Stromal cell of bone marrow (primary cell): ENCODE data around the gene WWOX.
A peak's percentile ranks its signal among the peaks of the same experiment; 100 is the strongest.

ENCODE experiments used
- DNase-seq: peaks from one replicate; pipeline ENCODE4 v3.0.0-alpha.2; 2012; ENCODE audit warnings: low read depth

Gene WWOX

DNA sequence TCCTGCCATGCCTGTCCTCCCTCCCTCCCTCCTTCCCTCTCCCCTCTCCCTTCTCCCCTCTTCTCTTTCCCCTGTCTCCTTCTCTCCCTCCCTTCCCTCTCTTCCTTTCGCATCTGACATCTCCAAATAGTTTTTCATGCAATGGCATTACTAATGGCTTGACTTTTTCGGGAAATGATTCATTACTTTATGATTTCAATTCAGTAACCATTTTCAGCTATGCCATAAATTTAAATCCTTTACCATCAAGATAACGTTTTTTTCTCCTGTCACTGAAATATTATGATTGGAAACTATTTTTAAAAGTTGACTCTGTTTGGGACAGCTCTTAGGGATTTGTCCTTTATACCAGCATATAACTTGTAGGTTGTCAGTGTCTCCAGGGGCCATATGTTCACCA is 201.0 kb downstream of the WWOX start:
- no peak for DNase-seq

- peak; percentile 32 for DNase-seq
Measured at GRCh38 chr16:78303946-78304345, 204.5 kb downstream of the WWOX start.

- peak; percentile 41 for DNase-seq
Measured at GRCh38 chr16:78306361-78306760, 206.9 kb downstream of the WWOX start.

GRCh38 chr16:78307824-78308528 is 208.5 kb downstream of the WWOX start:
- no peak for DNase-seq

DNA sequence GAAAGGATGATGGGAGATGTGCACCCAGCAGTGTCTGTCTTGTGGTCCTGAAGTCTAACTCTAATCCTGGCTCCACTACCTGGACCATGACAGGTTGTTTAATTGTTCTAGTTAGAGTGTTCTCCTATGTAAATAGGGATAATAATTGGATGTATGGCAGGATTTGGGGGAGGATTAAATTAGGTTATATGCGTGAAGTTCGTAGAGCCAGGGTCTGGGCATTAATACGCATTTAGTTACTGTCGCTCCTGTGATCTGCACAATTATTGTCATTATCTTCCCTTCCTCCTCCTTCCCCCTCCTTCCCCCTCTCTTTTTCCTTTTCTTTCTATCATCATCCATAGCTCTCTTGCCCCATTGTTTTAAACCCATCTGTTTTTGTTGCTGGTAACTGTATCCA is 210.3 kb downstream of the WWOX start:
- no peak for DNase-seq

GRCh38 chr16:78310196-78310595 is 210.7 kb downstream of the WWOX start:
- DNase-seq, result no peak

- no peak for DNase-seq
Measured at GRCh38 chr16:78310990-78311561, 211.6 kb downstream of the WWOX start.

- no peak for DNase-seq
Measured at GRCh38 chr16:78311831-78312230, 212.4 kb downstream of the WWOX start.

- DNase-seq, result no peak
Measured at GRCh38 chr16:78317564-78318240, 218.2 kb downstream of the WWOX start.

DNA sequence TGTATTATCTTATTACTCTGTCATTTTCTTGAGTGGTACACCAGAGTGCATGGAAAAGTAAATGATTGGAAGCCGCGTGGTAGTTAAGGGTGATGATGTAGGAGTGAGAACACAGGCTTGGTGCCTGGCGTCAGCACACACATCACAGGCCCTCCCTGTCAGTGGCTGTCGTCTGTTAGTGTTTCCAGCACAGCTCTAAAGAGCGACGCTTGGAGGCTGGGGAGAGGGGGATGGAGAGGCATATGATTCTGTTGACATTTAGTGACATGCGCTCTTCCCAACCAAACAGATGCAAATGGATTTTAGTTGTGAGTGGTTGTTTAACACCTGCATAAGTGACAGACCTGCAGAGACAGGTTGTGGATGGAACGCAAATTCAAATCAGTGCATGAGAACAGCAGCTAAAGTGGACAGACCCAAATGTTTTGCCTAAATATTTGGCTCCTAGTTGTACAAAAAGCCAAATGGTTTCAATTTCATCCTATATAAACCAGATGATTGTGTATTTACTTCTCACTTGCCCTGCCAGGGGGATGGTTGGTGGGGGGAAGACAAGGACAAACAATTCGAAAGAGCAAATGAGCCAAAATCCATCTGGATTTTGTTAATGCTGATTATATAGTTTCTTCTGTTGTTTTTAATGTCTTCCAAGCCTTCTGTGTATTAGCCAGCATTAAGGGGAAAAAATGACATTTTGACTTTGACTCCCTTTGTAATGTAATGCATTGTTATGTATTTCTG is 222.3 kb downstream of the WWOX start:
- no peak for DNase-seq

DNA sequence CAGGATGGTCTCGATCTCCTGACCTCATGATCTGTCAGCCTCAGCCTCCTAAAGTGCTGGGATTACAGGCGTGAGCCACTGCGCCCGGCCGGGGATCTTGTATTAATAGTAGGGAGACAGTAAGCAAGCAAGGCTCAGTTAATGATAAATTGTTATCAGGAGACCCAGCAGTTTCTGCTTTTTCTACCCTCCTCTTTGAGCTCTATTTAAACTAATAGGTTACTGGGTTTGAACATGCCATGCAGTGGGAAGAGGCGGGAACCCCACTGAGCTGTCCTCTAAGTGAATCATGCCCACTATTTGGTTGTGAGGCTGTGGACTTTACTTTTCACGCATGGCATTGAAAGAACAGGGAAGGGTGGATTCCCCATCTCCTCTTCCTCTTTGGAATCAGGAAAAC is 223.9 kb downstream of the WWOX start:
- DNase-seq, result no peak

DNA sequence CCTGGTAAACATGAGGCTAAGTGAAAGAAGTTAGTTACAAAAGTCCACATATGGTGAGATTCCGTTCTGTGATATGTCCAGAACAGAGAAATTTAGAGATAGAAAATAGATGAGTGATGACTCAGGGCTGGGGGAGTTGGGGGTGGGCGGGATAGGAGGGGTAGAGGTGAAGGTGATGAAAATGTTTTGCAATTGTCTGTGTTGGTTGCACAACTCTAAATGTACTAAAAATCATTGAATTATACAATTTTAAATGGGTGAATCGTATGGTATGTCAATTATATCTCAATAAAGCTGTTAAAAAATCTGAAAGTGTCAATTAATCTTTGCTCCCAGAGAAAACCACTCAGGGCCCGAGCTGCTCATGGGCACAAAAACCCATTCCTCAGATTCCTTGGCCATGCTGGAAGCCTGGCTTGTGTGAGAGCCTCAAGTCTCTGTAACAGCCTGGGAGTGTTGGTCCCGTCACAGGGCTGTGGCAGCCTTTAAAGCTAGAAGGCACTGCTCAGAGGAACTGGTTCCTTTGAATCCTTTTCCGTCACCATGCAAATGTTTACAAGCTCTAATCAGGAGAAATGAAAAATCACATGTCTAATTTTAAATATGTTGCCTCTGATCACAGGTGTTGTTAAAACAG is 225.3 kb downstream of the WWOX start:
- DNase-seq, result no peak

DNA sequence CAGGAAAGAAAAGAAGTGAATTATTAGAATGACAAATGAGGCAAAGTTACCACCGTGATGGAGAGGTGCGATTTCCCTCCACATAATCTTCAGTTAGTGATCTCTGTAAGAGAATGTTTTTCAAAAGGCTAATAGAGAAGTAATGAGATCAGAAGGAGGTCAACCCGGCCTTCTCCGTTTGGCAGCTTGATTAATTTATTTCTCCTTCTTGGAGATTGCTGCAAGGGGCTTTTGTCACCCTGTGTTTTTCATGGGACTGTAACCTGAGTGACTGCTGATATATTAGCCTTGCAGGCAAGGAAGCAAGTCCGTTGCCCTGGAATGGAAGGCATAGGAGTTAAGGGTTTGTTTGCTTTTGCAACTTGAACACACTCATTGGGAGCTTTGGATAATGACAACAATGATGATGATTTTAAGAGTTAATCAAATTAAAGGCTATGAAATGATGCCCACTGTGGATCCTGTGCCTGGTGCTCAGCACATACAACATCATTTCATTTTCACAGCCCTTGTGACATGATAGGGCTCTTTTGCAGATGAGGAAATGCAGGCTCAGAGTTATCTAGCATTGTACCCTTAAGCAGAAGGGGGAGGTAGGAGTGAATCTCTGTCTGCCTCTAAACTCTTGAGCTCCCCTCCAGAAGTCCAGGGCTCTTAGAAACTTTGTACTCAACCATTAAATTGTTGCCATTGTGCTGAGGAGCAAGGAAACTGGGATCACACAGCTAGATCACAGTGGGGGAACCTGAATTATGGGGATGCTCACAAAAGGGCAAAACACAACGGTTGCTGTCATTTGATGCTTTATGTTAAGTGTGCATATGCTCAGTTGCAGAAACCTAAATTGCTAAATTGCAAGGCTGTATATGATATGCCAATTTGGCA is 226.3 kb downstream of the WWOX start:
- no peak for DNase-seq

GRCh38 chr16:78326731-78327130 is 227.3 kb downstream of the WWOX start:
- DNase-seq, result no peak

GRCh38 chr16:78331731-78332130 is 232.3 kb downstream of the WWOX start:
- no peak for DNase-seq

DNA sequence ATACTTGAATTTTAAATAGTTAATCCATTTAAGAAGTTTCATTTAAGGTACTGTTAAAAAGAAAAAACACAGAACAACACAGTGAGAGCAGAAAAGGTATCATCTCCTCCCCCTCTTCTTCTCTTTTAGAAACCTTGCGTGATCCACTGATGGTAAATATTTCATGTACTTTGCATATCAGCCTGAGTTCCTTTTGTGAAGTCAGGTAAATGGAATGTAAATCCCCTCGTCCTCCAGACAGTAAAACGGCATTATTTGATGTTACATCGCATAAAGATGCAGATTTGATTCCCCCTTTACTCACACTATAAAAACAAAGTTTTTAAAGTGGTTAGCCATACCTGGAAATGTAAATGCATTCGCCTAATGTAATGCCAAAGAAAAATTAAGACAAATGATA is 234.4 kb downstream of the WWOX start:
- no peak for DNase-seq

DNA sequence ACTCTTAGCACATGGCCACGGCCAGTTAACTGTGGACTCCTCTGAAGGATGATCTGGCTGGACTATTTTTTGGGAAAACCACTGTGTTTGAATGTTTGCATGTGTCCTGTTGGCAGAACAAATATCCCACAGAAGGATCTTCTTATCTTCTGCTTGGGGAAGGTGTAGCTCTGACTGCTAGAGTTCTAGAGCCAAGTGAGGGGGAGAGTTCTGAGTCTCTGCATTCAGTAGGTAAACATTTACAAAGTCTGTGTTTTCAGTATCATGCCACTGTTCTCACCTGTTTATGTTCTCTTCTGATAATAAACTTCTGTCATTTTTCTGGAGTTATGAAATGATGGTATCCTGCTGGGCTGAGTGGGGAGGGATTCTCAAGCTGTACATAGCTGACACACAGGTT is 241.1 kb downstream of the WWOX start:
- DNase-seq, result no peak

GRCh38 chr16:78348068-78348467 is 248.6 kb downstream of the WWOX start:
- DNase-seq, result no peak

DNA sequence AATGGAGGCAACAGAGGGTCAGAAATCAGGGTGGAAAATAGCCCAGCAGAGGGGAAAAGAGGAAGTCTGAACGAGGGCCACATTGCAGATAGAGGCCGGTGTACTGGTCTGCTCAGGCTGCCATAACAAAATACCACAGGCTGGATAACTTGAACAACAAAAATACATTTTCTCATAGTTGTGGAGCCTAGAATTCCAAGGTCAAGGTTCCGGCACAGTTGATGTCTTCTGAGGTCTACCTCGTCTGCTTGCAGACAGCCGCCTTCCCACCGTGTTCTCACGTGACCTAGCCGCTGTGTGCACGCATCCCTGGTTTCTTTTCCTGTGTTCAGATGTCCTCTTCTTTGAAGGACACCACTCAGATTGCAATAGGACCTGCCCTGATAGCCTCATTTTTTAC is 249.4 kb downstream of the WWOX start:
- no peak for DNase-seq

DNA sequence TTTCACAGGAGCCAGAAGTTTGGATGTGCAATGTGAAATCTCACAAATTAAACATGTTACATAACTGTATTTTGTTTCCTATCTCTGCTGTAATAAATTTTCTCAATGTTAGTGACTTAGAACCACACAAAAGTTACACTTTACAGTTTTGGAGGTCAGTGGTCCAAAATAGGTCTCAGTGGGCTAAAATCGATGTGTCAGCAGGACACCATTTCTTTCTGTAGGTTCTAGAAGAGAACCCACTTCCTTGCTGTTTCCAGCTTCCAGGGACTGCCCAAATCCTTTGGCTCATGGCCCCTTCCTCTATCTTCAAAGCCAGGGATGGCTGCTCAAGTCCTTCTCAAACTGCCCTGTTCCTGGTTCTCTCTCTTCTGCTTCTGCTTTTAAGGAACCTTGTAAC is 252.7 kb downstream of the WWOX start:
- DNase-seq, result no peak

- no peak for DNase-seq
Measured at GRCh38 chr16:78353640-78354275, 254.3 kb downstream of the WWOX start.
